WERI-Rb-1 (cell line): ENCODE results near the gene PARVA.

Experiments
- DNase-seq: peaks from one replicate; pipeline ENCODE4 v3.0.0-alpha.2; 2020
- H3K27ac ChIP-seq: fragments of 250-450 bp; sonication (Bioruptor Pico); 2 replicates; pipeline ENCODE4 v1.5.1; 2020; ENCODE audit warnings: mild to moderate bottlenecking, moderate library complexity
- H3K27me3 ChIP-seq: fragments of 250-450 bp; sonication (Bioruptor Pico); 2 replicates; pipeline ENCODE4 v1.5.1; 2021; ENCODE audit warnings: mild to moderate bottlenecking, low read depth, moderate library complexity; ENCODE audit not compliant: insufficient read depth, severe bottlenecking
- H3K36me3 ChIP-seq: fragments of 250-450 bp; sonication (Bioruptor Pico); 2 replicates; pipeline ENCODE4 v1.5.1; 2020; ENCODE audit warnings: mild to moderate bottlenecking, moderate library complexity
- H3K4me3 ChIP-seq: 2 replicates; pipeline ENCODE4 v1.5.1; 2011; ENCODE audit warnings: low read depth, mild to moderate bottlenecking, control low read depth, low read length
- H3K9me3 ChIP-seq: fragments of 250-450 bp; sonication (Bioruptor Pico); 2 replicates; pipeline ENCODE4 v1.5.1; 2021; ENCODE audit warnings: mild to moderate bottlenecking, moderate library complexity; ENCODE audit not compliant: severe bottlenecking
- TF ChIP-seq, protein P1 (sequence below): IDR thresholded peaks from 2 replicates; pipeline ENCODE4 v1.5.1; 2011; ENCODE audit warnings: low read depth, mild to moderate bottlenecking, control low read depth, inconsistent platforms, low read length

Gene PARVA

DNA sequence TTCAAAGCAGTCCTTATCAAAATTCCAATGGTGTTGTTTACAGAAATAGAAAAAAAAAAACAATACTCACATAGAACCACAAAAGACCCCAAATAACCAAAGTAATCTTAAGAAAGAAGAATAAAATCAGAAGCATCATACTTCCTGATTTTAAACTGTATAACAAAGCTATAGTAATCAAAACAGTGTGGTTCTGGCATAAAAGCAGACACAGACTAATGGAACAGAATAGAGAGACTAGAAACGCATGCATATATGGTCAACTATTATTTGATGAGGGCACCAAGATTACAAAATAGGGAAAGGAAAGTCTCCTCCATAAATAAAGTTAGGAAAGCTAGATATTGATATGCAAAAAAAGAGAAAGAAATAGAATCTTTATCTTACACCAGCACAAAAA is 176.8 kb downstream of the PARVA start:
- no peak for DNase-seq
- no peak overlapping the region for H3K4me3 ChIP-seq
- TF ChIP-seq, protein P1, sequence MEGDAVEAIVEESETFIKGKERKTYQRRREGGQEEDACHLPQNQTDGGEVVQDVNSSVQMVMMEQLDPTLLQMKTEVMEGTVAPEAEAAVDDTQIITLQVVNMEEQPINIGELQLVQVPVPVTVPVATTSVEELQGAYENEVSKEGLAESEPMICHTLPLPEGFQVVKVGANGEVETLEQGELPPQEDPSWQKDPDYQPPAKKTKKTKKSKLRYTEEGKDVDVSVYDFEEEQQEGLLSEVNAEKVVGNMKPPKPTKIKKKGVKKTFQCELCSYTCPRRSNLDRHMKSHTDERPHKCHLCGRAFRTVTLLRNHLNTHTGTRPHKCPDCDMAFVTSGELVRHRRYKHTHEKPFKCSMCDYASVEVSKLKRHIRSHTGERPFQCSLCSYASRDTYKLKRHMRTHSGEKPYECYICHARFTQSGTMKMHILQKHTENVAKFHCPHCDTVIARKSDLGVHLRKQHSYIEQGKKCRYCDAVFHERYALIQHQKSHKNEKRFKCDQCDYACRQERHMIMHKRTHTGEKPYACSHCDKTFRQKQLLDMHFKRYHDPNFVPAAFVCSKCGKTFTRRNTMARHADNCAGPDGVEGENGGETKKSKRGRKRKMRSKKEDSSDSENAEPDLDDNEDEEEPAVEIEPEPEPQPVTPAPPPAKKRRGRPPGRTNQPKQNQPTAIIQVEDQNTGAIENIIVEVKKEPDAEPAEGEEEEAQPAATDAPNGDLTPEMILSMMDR, result no peak
- H3K27me3 ChIP-seq, result no peaks in the 10 kb centered on the region
- no peaks in the 10 kb centered on the region for H3K9me3 ChIP-seq
- no peak overlapping the region for H3K27ac ChIP-seq
- H3K36me3 ChIP-seq, result no peaks in the 10 kb centered on the region

DNA sequence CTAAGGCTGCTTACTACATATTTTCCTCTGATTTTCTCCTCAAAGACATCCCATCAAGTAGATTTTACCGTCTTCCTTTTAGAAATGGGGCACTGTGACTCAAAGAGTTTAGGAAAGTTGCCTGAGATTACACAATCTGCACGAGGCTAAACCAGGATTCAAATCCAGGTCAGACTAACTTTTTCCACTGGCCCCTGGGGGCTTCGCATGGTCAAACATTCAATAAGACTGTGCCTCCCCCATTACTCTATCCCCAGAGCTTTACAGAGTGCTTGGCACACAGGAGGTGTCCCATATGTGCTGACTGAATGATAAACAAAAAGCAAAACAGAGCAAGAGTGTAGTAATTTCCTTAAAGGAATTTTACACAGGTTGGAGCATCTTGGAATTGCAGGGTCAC is 178.8 kb downstream of the PARVA start:
- DNase-seq, result no peak
- Histone ChIP-seq H3K36me3 (no peaks in the 10 kb centered on the region), H3K9me3 (no peaks in the 10 kb centered on the region), H3K4me3 (no peak overlapping the region), H3K27me3 (no peaks in the 10 kb centered on the region), H3K27ac (no peak overlapping the region)
- TF ChIP-seq, protein P1, result no peak

DNA sequence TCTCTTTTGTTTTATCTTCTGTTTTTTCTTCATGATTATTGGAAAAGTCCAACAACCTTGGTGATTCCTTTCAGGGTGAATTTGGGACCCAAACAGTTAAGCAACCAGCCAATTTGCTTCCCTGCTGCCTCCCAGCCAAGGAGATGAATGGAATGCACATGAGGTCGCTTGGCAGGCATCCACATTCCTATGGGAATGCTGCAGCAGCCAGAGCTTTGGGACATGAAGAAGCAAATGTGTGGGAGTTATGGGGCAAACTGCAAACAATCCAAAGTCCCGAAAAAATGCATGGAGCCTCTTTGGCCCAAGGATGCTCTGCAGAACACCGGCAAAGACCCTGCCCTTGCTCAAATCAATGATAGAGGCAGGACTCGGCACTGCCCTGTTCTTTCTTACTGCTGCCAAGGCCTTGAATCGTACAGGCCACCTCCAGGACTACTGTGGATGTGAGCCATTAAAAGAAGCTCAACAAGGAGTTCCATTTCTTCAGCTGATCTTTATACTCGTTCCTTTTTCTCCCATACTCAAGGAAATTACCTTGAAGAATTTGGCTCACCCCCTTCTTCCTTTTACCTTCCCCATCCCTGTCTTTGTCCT is 179.5 kb downstream of the PARVA start:
- H3K4me3 ChIP-seq, result no peak overlapping the region
- H3K36me3 ChIP-seq, result no peaks in the 10 kb centered on the region
- H3K27ac ChIP-seq, result no peak overlapping the region
- no peak for DNase-seq
- H3K9me3 ChIP-seq, result no peaks in the 10 kb centered on the region
- TF ChIP-seq, protein P1, result no peak
- no peaks in the 10 kb centered on the region for H3K27me3 ChIP-seq

DNA sequence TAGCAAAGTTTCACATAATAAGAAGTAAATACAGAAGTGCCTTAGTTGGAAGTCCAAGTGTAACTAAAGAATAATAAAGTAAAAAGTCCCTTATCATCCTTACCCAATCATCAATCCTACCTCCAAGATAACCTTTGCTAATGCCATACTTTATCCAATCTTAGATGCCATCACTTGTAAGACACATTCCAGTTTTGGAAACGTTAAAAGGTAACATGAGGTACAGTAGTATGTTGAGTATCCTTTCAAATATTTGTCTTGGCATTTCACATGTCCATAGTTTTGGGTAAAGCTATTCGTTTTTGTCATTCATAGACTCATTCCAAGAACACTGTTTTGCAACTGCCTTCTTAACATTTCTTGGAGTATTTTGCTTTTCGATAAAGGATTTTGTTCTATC is 181.6 kb downstream of the PARVA start:
- TF ChIP-seq, protein P1, result no peak
- Histone ChIP-seq H3K27ac (no peak overlapping the region), H3K9me3 (no peaks in the 10 kb centered on the region), H3K27me3 (no peaks in the 10 kb centered on the region), H3K36me3 (no peaks in the 10 kb centered on the region), H3K4me3 (no peak overlapping the region)
- no peak for DNase-seq

DNA sequence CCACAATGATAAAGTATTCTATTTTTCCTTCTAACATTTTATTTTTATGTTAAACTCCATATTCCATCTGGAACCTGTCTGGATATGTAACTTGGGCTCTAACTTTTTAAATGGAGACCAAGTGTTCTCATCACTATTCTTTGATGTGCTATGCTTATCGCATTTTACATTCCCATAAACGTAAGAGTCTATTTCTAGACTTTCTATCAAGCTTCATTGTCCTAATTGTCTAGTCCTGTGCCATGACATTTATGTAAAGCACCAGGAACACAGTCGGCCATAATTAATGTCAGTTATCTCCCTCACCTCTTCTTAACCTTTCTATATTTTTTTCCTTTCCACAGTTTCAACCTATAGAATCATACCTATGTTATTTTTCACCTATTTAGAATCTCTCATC is 183.0 kb downstream of the PARVA start:
- no peaks in the 10 kb centered on the region for H3K9me3 ChIP-seq
- no peaks in the 10 kb centered on the region for H3K27me3 ChIP-seq
- no peak overlapping the region for H3K27ac ChIP-seq
- TF ChIP-seq, protein P1, result no peak
- H3K36me3 ChIP-seq, result no peaks in the 10 kb centered on the region
- no peak for DNase-seq
- H3K4me3 ChIP-seq, result no peak overlapping the region

DNA sequence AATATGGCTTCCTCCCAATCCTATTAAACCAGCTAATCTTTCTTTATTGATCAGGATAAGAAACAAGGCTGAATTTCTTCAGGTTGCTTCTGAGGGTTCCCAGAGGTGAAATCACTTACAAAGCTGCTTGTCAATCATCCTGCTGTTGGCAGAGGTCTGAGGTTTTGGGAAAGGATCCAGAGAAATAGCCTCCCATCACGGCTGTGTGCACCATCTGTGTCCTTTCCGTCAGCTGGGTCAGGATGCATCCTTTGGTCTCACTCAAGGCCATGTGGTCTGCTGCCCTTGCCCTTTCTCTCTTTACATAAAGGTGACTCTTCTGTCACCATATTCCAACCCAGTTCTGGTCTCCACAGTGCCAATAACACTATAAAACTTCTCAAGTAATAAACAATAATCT is 183.5 kb downstream of the PARVA start:
- Histone ChIP-seq H3K27ac (no peak overlapping the region), H3K4me3 (no peak overlapping the region), H3K27me3 (no peaks in the 10 kb centered on the region), H3K36me3 (no peaks in the 10 kb centered on the region), H3K9me3 (no peaks in the 10 kb centered on the region)
- DNase-seq, result no peak
- TF ChIP-seq, protein P1, result no peak
